GM12801 (cell line): ENCODE results near the gene APOB.

Source experiments
- TF ChIP-seq, protein P1 (sequence below): IDR thresholded peaks from one replicate; pipeline ENCODE4 v1.5.1; 2011; ENCODE audit warnings: control low read depth; ENCODE audit not compliant: insufficient read length; ENCODE audit errors: extremely low read depth

The APOB gene

DNA sequence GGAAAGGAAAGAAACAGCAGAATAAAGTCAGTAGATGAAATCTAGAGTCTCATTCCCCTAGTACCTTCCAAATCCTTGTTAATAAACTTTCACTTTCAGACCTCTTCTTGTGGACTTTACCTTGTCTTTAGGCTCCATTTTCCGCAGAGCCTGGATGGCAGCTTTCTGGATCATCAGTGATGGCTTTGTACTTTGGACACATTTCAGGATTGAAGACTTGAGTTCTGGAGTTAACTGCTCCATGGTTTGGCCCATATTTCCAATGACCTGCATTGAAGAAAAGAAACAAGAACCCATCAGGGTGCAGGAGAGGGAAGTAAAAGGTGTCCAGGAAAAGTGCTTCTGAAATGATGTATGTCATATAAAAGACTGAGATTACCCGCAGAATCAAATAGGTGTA, 14.4 kb downstream of the APOB start:
- TF ChIP-seq, protein P1, sequence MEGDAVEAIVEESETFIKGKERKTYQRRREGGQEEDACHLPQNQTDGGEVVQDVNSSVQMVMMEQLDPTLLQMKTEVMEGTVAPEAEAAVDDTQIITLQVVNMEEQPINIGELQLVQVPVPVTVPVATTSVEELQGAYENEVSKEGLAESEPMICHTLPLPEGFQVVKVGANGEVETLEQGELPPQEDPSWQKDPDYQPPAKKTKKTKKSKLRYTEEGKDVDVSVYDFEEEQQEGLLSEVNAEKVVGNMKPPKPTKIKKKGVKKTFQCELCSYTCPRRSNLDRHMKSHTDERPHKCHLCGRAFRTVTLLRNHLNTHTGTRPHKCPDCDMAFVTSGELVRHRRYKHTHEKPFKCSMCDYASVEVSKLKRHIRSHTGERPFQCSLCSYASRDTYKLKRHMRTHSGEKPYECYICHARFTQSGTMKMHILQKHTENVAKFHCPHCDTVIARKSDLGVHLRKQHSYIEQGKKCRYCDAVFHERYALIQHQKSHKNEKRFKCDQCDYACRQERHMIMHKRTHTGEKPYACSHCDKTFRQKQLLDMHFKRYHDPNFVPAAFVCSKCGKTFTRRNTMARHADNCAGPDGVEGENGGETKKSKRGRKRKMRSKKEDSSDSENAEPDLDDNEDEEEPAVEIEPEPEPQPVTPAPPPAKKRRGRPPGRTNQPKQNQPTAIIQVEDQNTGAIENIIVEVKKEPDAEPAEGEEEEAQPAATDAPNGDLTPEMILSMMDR, result no peak

DNA sequence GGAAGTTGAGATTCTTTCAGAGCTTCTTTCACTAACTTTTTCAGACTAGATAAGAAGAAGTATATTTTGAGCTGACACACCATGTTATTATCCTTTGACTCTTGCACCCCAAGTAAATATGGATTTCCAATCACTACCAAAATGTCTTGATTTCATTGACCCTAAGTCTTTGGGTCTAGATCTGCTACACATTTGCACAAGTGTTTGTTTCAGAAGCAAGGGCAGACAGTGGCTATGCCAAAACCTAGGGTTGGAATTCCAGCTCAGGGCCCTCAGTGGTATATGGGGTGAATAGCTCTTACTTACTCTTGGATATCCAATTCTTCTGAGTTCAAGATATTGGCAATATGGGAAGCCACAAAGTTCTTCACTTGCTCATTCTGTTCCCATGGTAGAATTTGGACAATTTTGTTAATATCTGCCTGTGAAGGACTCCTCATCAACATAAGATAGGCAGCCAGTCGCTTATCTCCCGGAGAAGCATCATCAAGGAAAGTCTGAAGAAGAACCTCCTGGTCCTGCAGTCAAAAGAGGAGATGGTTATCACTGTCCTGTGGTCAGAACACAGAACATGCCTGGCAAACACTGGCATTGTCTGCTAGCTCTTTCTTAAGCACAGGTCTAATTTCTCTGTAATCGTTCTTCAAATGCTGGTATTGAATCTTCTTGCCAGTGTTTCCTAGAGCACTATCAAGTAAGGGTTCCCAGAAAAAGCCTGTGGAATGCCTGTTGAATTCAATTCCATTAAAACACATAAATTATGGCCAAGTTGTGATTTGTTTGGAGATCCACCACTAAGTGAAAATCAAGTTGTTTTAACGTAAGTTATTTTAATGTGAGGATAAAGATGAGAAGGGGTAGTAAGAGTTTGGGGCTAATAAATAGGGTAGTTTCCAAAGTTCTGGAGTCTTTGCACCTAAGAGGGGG, 15.6 kb downstream of the APOB start:
- TF ChIP-seq, protein P1, result no peak

DNA sequence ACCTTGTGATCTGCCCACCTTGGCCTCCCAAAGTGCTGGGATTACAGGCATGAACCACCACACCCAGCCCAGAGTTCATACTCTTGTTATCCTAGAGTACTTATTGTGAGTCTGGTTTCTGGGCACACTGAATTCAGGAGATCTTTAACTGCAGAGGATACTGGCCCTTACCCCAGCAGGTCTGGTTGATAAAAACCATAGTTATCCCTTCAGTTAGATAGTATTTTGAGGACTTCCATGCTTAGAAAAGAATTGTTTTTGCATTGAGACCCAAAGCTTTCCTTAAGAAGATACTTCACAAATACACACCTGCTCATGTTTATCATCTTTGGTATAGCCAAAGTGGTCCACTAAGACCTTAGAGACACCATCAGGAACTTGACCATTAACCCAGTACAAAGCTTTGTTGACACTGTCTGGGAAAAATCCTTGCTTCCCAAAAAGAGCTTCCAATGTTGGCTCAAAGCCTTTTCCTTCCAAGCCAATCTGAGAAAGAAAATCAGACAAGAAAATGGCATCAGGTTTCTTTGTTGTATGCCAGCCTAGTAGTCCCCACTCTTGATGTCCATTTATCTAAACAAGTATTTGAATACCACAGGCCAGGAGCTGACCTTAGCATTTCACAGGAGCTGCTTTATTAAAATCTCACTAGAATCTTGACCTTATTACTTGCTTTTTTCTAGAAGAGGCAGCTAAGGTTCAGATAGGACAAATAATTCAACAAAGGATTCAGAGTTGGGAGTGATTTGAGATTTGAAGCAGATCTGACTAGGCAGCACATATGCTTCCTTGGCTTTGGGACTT, 17.2 kb downstream of the APOB start:
- TF ChIP-seq, protein P1, result no peak

DNA sequence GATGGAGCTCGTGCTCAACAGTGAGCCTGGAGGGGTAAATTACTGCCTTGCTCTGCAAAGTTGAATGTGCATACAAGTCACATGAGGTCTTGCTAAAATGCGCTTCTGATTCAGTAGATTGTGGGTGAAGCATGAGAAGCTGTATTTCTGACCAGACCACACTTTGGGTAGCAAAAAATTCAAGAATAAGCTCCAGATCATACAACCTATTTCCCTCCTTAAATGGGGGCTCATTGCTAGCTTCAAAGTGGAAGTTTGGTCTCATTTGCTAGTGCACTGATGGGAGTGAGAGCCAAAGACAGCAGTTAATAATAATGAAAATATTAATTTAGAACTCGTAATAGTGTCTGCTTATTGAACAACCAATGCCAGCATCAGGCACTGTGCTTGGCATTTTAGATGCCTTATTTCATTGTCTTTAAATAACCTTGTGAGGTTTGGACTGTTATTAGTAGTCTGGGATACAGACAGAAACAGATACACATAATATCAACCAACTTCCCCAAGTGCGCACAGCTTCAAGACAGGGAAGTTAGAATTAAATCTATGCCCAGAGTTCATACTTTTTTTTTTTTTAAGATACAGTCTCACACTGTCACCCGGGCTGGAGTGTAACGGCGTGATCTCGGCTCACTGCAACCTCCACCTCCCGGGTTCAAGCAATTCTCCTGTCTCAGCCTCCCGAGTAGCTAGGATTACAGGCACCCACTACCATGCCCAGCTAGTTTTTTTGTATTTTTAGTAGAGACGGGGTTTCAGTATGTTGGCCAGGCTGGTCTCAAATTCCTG, 18.0 kb downstream of the APOB start:
- TF ChIP-seq, protein P1, result no peak

DNA sequence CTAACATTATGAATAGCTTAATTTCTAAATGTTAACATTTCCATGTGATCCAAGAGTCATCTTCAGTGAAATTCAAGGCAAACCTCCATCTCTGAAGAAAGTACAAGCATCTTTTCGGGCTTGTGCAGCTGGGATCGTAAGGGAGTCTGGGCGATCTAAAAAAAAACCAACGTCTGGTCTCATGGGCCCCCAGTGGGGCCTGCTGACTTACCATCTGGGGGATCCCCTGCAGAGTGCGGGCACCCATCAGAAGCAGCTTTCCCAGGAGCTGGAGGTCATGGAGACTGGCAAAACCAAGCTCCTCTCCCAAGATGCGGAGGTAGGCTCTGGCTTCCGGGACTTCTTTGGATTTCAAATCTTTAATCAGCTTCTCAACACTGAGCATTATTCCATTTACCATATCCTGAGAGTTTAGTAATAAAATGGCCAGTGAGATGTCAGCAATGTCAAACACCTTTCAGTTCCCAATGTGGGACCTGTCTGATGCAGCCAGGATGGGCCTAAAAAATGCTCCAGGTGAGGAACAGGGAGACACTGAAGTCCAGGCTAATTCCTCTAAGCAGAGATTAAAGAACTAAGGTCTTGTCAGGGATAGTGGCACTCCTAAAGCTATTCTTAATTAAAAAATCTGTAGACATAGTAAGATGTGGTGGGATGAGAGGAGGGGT, 19.0 kb downstream of the APOB start:
- TF ChIP-seq, protein P1, result no peak

DNA sequence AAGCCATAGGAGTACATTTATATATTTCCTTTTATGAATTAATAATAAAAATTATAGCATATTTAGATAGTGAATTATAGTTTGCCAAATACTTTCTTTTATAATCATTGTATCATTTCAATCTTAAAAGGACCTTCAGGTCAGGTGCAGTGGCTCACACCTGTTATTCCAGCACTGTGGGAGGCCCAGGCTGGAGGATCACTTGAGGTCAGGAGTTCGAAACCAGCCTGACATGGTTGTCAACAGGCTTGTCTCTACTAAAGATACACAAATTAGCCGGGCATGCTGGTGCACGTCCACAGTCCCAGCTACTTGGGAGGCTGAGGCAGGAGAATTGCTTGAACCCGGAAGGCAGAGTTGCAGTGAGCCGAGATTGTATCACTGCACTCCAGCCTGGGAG, 19.7 kb downstream of the APOB start:
- TF ChIP-seq, protein P1, result no peak
